GM12874 (cell line): Measurements from ENCODE around the gene SCUBE3.

Experiments used
- TF ChIP-seq, protein P1 (sequence below): IDR thresholded peaks from 2 replicates; pipeline ENCODE4 v1.5.1; 2011; ENCODE audit warnings: low read depth, mild to moderate bottlenecking, control low read depth, low read length, moderate library complexity; ENCODE audit not compliant: insufficient read depth

Gene SCUBE3

DNA sequence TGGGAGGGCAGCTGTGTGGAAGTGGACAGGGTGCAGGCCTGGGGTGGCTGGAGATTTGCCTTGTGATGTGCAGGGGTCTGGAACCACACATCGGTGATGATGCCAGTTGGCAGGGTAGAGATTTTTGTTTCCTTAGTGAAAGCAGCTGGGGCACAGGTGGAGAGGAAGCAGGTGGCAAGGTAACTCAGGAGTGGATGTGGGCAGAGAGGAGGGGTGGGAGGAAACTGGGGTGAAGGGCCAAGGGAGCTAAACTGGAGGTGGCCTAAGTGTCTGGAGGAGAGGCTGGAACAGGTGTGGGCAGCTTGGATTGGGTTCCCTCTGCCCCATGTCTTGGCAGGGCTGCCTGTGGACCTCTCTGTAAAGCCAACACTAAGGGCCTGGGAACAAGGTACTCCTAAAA lies 4.7 kb upstream of the SCUBE3 start:
- TF ChIP-seq, protein P1, sequence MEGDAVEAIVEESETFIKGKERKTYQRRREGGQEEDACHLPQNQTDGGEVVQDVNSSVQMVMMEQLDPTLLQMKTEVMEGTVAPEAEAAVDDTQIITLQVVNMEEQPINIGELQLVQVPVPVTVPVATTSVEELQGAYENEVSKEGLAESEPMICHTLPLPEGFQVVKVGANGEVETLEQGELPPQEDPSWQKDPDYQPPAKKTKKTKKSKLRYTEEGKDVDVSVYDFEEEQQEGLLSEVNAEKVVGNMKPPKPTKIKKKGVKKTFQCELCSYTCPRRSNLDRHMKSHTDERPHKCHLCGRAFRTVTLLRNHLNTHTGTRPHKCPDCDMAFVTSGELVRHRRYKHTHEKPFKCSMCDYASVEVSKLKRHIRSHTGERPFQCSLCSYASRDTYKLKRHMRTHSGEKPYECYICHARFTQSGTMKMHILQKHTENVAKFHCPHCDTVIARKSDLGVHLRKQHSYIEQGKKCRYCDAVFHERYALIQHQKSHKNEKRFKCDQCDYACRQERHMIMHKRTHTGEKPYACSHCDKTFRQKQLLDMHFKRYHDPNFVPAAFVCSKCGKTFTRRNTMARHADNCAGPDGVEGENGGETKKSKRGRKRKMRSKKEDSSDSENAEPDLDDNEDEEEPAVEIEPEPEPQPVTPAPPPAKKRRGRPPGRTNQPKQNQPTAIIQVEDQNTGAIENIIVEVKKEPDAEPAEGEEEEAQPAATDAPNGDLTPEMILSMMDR: no peak

DNA sequence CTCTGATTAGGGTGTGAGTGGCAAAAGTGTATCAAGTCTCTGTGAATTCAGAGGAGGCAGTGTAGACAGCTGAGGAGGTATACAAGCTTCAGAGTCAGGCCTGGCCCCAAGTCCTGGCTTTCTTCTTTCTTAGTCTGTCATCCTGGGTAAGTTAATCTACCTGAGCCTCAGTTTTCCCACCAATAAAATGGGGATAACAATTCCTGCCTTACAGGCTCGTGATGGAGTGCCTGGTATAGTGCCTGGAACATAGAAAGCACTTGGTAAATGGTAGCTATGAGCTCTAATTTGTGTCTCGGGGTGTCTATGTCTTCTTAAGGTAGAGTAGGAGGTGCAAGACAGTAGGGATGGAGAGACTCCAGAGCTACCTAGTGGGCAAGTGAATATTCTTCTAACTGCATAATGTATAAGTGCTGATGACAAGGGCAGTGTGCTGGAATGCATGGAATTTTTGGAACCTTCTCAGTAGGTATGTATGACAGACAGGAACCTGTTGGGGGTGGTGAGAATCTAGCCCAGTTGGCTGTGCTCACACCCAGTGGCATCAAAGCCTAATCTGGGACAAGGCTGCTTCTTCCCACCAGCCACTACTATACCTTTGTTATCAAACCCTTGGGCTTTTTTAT lies 4.0 kb upstream of the SCUBE3 start:
- TF ChIP-seq, protein P1: no peak

DNA sequence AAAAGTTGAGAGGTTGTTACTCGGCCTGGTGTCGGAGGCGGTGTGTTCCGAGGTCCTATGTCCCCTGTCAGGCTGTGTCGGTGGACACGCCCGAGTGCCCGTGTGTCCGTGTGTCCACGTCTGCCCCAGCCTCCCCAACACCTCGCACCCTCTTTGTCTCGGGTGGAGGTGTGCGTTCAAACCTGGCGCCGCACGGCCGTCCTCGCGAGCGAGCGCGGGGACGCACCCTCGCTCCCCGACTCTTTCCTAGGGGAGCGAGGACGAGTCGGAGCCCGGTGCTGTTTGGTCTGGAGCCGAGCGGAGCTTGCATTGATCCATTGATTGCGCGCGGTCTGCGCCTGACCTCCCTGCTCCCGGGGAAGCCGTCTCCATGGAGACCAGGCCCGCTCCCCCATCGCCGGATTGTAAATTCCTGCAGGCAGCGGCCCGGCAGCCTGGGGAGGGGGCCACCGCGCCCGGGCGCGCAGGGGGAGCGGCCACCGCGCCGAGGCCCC lies 411 bp upstream of the SCUBE3 start:
- TF ChIP-seq, protein P1: no peak

DNA sequence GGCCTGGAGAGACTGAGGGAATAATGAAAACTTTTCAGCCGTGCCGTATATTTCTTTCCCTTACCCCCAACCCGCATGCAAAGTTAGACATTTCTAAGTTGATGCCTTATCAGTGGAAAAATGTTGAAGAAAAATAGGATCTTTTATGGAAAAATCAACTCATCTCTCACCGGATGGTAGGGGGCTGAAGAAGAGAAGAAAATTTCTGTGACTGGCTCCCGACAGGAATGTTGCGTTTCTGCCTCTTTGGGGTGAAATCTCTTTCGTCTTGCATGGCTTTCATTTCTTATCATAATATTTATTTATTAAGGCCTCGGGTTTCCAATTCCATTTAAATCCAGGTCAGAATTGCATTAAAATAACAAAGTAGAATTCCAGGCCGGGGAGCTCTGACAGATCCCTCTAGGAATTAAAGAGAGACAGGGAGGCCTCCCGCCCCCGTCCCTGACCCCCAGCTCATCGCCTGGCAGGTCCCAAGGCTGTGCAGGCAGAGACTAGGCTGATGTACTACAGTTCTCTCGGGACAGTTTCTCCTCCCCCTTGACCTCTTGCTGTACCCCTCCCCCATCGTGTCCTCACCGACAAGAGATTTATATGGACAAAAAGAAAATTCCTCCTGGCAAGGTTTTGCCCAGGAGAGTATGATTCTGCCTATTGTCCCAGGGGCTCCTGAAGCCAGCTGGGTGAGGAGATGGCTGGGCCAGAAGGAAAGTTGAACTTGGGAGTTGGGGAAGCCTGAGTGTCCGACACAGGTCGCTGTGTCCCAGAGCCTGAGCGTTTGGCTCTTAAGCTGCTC lies 1.3 kb downstream of the SCUBE3 start:
- TF ChIP-seq, protein P1: no peak

DNA sequence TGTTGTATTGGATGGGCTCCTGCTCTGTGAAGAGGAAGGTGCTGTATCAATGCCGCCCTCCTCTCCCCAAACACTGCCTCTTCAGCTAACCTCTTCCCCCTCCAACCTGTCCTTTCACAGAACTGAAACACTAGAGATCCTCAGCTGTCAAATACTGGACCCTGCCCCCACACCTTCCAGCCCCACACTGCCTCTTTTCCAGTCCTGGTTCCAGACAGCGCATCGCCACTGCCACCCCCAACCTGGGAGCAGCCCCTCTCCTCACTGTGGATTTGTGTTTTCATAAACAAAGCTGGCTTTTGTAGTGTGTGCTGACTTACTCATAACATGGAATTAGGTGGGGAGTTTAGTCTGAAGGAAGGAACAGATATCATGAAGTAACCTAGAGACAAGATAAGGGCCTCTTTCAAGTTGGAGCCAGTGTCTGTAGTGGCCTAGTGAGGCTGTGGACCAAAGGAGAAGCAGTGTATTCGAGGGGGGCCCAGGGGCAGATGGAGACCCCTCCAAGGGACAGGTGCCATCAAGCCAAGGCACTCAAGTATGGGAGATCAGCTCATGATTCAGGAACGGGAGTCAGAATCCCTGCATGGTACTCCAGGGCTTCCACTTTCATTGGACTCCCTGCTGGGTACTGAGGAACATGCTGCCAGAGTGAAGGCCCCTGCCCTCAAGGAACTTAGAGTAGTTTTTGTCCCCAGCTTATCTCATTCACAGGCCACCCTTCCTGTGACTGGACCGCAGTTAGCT lies 2.1 kb downstream of the SCUBE3 start:
- TF ChIP-seq, protein P1: no peak

DNA sequence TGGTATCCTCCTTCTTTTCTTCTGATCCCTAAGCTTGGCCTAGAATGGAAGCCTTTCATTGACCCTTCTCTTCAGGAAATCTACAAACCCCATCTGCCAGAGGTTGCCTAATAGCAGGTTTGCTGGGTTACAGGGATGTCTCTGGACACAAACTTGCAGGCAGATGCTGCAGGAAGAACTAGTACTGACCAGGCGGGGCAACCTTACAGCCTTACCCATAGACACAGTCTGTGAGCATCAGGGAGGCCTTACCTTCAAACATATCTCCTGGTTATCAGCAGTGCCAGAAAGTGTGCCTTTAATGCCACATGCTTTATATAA lies 2.6 kb downstream of the SCUBE3 start:
- TF ChIP-seq, protein P1: no peak
